ENCODE measurements around the gene BAZ2B. TPM values are rescaled to one million over a fixed set of nuclear protein-coding genes. Genes with fewer than 3 reads are reported as not detected.

Gene BAZ2B
- total RNA-seq, 1 experiment from 2014 or later = 19.9 TPM

DNA sequence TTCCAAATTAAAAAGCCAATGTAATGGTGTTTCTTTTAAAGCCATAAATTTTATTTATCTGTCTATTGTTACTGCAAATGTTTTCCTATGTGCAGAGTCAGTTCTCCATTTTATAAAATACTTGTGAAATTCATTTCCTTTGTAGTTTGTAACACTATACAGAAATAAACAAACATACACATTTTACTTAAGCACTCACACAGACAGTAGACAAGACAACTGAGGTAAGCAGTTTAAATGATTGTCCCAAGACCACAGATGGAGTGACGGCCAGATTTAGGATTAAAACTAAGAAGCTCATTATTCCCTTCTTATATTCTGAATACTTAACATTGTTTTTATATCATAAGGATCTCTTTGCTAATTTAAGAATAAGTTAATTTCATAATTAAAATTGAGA is 100.9 kb downstream of the BAZ2B start (continued):
- TF ChIP-seq TCF7L2 (IDR thresholded peaks at IDR 0.05; ENCODE audit: borderline replicate concordance, extremely low read depth, insufficient read depth, insufficient read length) (no peak), POLR2A (IDR thresholded peaks at IDR 0.05; ENCODE audit: borderline replicate concordance, extremely low read depth, insufficient read depth, insufficient read length) (no peak), RAD21 (IDR thresholded peaks at IDR 0.05; ENCODE audit: low read depth) (no peak)

- Histone ChIP-seq H3K9ac (ENCODE audit: low read length) (no peak overlapping the region), H3K4me2 (ENCODE audit: low read length) (no peak overlapping the region), H3K9me2 (ENCODE audit: insufficient read depth) (no peaks in the 10 kb centered on the region), H3K4me3 (replicated peaks in 1 of 2; ENCODE audit: low read depth in 1 of 2, low read length in 2 of 2) (no peak overlapping the region), H4K20me1 (ENCODE audit: insufficient read depth) (no peaks in the 10 kb centered on the region), H3K27me3 (ENCODE audit: insufficient read depth, low read length) (no peaks in the 10 kb centered on the region), H3K9me3 (ENCODE audit: control insufficient read depth in 1 of 2, insufficient read depth in 1 of 2, low read depth in 1 of 2, low read length in 2 of 2) (no peaks in the 10 kb centered on the region), H3K79me2 (ENCODE audit: insufficient read depth, low read length) (0 out of 2 replicates have a peak, but pooled peaks cover 2% of the 10 kb centered on the region), H3K36me3 (ENCODE audit: control insufficient read depth in 1 of 2, insufficient read depth in 2 of 2, low read length in 2 of 2) (no peaks in the 10 kb centered on the region), H3K4me1 (ENCODE audit: control insufficient read depth in 1 of 2, insufficient read depth in 2 of 2, low read length in 2 of 2) (peaks cover 7 to 8% of the 10 kb centered on the region in 2 experiments; a peak in 3 of 4 replicates), H2AFZ (ENCODE audit: low read depth, low read length, poor library complexity, severe bottlenecking) (no peak overlapping the region), H3K27ac (ENCODE audit: low read depth, low read length) (no peak overlapping the region)
- CTCF ChIA-PET = no interaction called here
- intact Hi-C loops (cut with micrococcal nuclease) = no loop called here
- TF ChIP-seq ELF1 (IDR thresholded peaks at IDR 0.05; ENCODE audit: borderline replicate concordance, low read depth) (no peak), FOSL1 (IDR thresholded peaks at IDR 0.05; ENCODE audit: low read depth) (no peak), POLR2A (IDR thresholded peaks at IDR 0.05; ENCODE audit: borderline replicate concordance, extremely low read depth, insufficient read depth, insufficient read length) (no peak), CTCF (IDR thresholded peaks at IDR 0.05 in 2 of 3, conservative IDR thresholded peaks at IDR 0.05 in 1 of 3; ENCODE audit: borderline replicate concordance in 1 of 3, insufficient read depth in 1 of 3, low read depth in 2 of 3, low read length in 2 of 3) (no peak), CEBPB (IDR thresholded peaks at IDR 0.05; ENCODE audit: low read depth) (no peak), POLR2AphosphoS5 (IDR thresholded peaks at IDR 0.05; ENCODE audit: low read depth, low read length) (no peak), ZNF274 (IDR thresholded peaks at IDR 0.05; ENCODE audit: low read depth, low read length) (no peak)
- DNase-seq (ENCODE audit: low read depth, low spot score) (no peak), ATAC-seq (no peak)
- POLR2A ChIA-PET = no interaction called here
- RAD21 ChIA-PET (ENCODE audit: low non-redundant PET in 1 of 2, low total read pairs in 2 of 2, uncharacterized antibody in 2 of 2, unreplicated experiment in 2 of 2) = no interaction called here
- BruUV-seq (replicated peaks) = no TSS peak
Observed at GRCh38 chr2:159513745-159514144, 102.6 kb downstream of the BAZ2B start.
